Panc1 (cell line): ENCODE measurements around the gene HLA-A.

Experiments
- POLR2AphosphoS5 ChIP-seq: IDR thresholded peaks from 2 replicates; pipeline ENCODE4 v1.6.1; 2012; ENCODE audit warnings: mild to moderate bottlenecking, low read depth, low read length, moderate library complexity
- SIN3A ChIP-seq: IDR thresholded peaks from 2 replicates; pipeline ENCODE4 v1.6.1; 2012; ENCODE audit warnings: low read depth, mild to moderate bottlenecking, low read length, moderate library complexity, borderline replicate concordance; ENCODE audit not compliant: insufficient read depth
- TF ChIP-seq, protein P1 (sequence below): fragments of 450-650 bp; IDR thresholded peaks from 2 replicates; pipeline ENCODE4 v1.5.1; 2017; ENCODE audit warnings: mild to moderate bottlenecking

- TF ChIP-seq, protein P1, sequence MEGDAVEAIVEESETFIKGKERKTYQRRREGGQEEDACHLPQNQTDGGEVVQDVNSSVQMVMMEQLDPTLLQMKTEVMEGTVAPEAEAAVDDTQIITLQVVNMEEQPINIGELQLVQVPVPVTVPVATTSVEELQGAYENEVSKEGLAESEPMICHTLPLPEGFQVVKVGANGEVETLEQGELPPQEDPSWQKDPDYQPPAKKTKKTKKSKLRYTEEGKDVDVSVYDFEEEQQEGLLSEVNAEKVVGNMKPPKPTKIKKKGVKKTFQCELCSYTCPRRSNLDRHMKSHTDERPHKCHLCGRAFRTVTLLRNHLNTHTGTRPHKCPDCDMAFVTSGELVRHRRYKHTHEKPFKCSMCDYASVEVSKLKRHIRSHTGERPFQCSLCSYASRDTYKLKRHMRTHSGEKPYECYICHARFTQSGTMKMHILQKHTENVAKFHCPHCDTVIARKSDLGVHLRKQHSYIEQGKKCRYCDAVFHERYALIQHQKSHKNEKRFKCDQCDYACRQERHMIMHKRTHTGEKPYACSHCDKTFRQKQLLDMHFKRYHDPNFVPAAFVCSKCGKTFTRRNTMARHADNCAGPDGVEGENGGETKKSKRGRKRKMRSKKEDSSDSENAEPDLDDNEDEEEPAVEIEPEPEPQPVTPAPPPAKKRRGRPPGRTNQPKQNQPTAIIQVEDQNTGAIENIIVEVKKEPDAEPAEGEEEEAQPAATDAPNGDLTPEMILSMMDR = no peak
- no peak for TF ChIP-seq SIN3A
- no peak for TF ChIP-seq POLR2AphosphoS5
These were observed 48.6 kb downstream of the HLA-A start for GRCh38 chr6:29990931-29991330.
